H9 (cell line): ENCODE data around the gene IFNL2. TPM values are rescaled to one million over a fixed set of nuclear protein-coding genes. Genes with fewer than 3 reads are reported as not detected.
"Not testable (repeated sequence)": the region's sequence is repeated elsewhere in the genome, so short reads cannot be mapped to it uniquely, and the experiment has no call there.

Experiments
- DNase-seq: peaks from one replicate; pipeline ENCODE4 v3.0.0-alpha.2; 2017
- H2AFZ ChIP-seq: one replicate; pipeline ENCODE4 v1.6.1; 2013; ENCODE audit warnings: mild to moderate bottlenecking, low read length, control low read depth, moderate library complexity
- H2AK5ac ChIP-seq: 2 replicates; pipeline ENCODE4 v1.6.1; 2013; ENCODE audit warnings: low read length, control low read depth, mixed read lengths; ENCODE audit not compliant: insufficient read length
- H2BK120ac ChIP-seq: one replicate; pipeline ENCODE4 v1.6.1; 2013; ENCODE audit warnings: low read depth, mild to moderate bottlenecking, low read length, control low read depth, inconsistent platforms; ENCODE audit not compliant: poor library complexity, severe bottlenecking
- H2BK12ac ChIP-seq: 2 replicates; pipeline ENCODE4 v1.6.1; 2013; ENCODE audit warnings: low read length, control low read depth, mixed read lengths, low read depth; ENCODE audit not compliant: insufficient read length
- H2BK15ac ChIP-seq: 2 replicates; pipeline ENCODE4 v1.6.1; 2013; ENCODE audit warnings: low read depth, low read length, control low read depth
- H2BK20ac ChIP-seq: one replicate; pipeline ENCODE4 v1.6.1; 2013; ENCODE audit warnings: low read depth, mild to moderate bottlenecking, low read length, control low read depth, inconsistent platforms; ENCODE audit not compliant: poor library complexity, severe bottlenecking
- H2BK5ac ChIP-seq: 2 replicates; pipeline ENCODE4 v1.6.1; 2013; ENCODE audit warnings: low read length, control low read depth, mixed read lengths; ENCODE audit not compliant: insufficient read length
- H3K14ac ChIP-seq: 2 replicates; pipeline ENCODE4 v1.6.1; 2013; ENCODE audit warnings: low read length, control low read depth; ENCODE audit not compliant: insufficient read depth
- H3K18ac ChIP-seq: 2 replicates; pipeline ENCODE4 v1.6.1; 2013; ENCODE audit warnings: low read depth, mild to moderate bottlenecking, mixed read lengths, low read length, control low read depth; ENCODE audit not compliant: insufficient read length
- H3K23ac ChIP-seq: 2 replicates; pipeline ENCODE4 v1.6.1; 2013; ENCODE audit warnings: low read length, control low read depth, mixed read lengths, low read depth; ENCODE audit not compliant: insufficient read length
- H3K23me2 ChIP-seq: 2 replicates; pipeline ENCODE4 v1.6.1; 2013; ENCODE audit warnings: low read depth, mild to moderate bottlenecking, mixed read lengths, low read length, control low read depth; ENCODE audit not compliant: insufficient read length, poor library complexity, severe bottlenecking
- H3K27ac ChIP-seq: 2 replicates; pipeline ENCODE4 v1.5.1; 2013; ENCODE audit warnings: low read length, control low read depth, mixed read lengths, low read depth; ENCODE audit not compliant: insufficient read length
- H3K27me3 ChIP-seq: 2 replicates; pipeline ENCODE4 v1.6.1; 2013; ENCODE audit warnings: low read length, control low read depth, inconsistent platforms; ENCODE audit not compliant: insufficient read depth
- H3K4ac ChIP-seq: 2 replicates; pipeline ENCODE4 v1.6.1; 2013; ENCODE audit warnings: low read depth, mild to moderate bottlenecking, control low read depth, inconsistent platforms, low read length, moderate library complexity
- H3K4me1 ChIP-seq: 2 replicates; pipeline ENCODE4 v1.6.1; 2013; ENCODE audit warnings: low read length, control low read depth, inconsistent platforms; ENCODE audit not compliant: insufficient read depth
- H3K4me2 ChIP-seq: 2 replicates; pipeline ENCODE4 v1.6.1; 2013; ENCODE audit warnings: low read length, control low read depth, mixed read lengths; ENCODE audit not compliant: insufficient read length, insufficient read depth
- H3K56ac ChIP-seq: 2 replicates; pipeline ENCODE4 v1.6.1; 2013; ENCODE audit warnings: low read depth, mild to moderate bottlenecking, mixed read lengths, low read length, control low read depth; ENCODE audit not compliant: insufficient read length
- H3K79me1 ChIP-seq: 2 replicates; pipeline ENCODE4 v1.6.1; 2013; ENCODE audit warnings: low read depth, mild to moderate bottlenecking, moderate library complexity, low read length, control low read depth, inconsistent platforms; ENCODE audit not compliant: insufficient read depth, poor library complexity, severe bottlenecking
- H3K79me2 ChIP-seq: 2 replicates; pipeline ENCODE4 v1.6.1; 2013; ENCODE audit warnings: low read length, control low read depth, inconsistent platforms; ENCODE audit not compliant: insufficient read depth
- H3K9ac ChIP-seq: 2 replicates; pipeline ENCODE4 v1.6.1; 2013; ENCODE audit warnings: low read length, control low read depth, mixed read lengths; ENCODE audit not compliant: insufficient read length; ENCODE audit errors: extremely low read depth
- H3K9me3 ChIP-seq: one replicate; pipeline ENCODE4 v1.6.1; 2013; ENCODE audit warnings: low read depth, low read length, inconsistent platforms; ENCODE audit not compliant: control insufficient read depth
- H3T11ph ChIP-seq: one replicate; pipeline ENCODE4 v1.6.1; 2013; ENCODE audit warnings: mild to moderate bottlenecking, low read length, control low read depth, inconsistent platforms
- H4K20me1 ChIP-seq: one replicate; pipeline ENCODE4 v1.6.1; 2013; ENCODE audit not compliant: control insufficient read depth, insufficient read length, insufficient read depth
- H4K5ac ChIP-seq: 2 replicates; pipeline ENCODE4 v1.6.1; 2013; ENCODE audit warnings: low read depth, mild to moderate bottlenecking, mixed read lengths, low read length, control low read depth; ENCODE audit not compliant: insufficient read length
- H4K8ac ChIP-seq: replicated peaks from 2 replicates; pipeline ENCODE4 v1.6.1; 2013; ENCODE audit warnings: low read length, control low read depth, mixed read lengths, low read depth; ENCODE audit not compliant: insufficient read length
- H4K91ac ChIP-seq: 2 replicates; pipeline ENCODE4 v1.6.1; 2013; ENCODE audit warnings: low read depth, mild to moderate bottlenecking, moderate library complexity, mixed read lengths, low read length, control low read depth; ENCODE audit not compliant: insufficient read length
- H3K27ac Mint-ChIP-seq, 3 experiments: 2 replicates in 2 of 3; 3 replicates in 1 of 3; pipeline ENCODE4 v1.8.0; 2020 to 2021; ENCODE audit warnings: mixed read lengths in 3 of 3, mild to moderate bottlenecking in 1 of 3, moderate library complexity in 1 of 3
- H3K27me3 Mint-ChIP-seq: 2 replicates; pipeline ENCODE4 v1.8.0; 2021; ENCODE audit warnings: low read depth, mild to moderate bottlenecking, moderate library complexity, mixed read lengths
- H3K36me3 Mint-ChIP-seq, 3 experiments: 2 replicates in 2 of 3; 3 replicates in 1 of 3; pipeline ENCODE4 v1.8.0; 2020 to 2021; ENCODE audit warnings: low read depth in 3 of 3, mixed read lengths in 3 of 3; ENCODE audit not compliant: insufficient read depth in 1 of 3
- H3K4me1 Mint-ChIP-seq, 2 experiments: 2 replicates each; pipeline ENCODE4 v1.8.0; 2020; ENCODE audit warnings: mixed read lengths in 2 of 2
- H3K4me3 Mint-ChIP-seq, 2 experiments: 2 replicates in 1 of 2; 3 replicates in 1 of 2; pipeline ENCODE4 v1.8.0; 2020 to 2021; ENCODE audit warnings: mild to moderate bottlenecking in 2 of 2, mixed read lengths in 2 of 2, moderate library complexity in 1 of 2
- H3K9me3 Mint-ChIP-seq, 2 experiments: 2 replicates in 1 of 2; 3 replicates in 1 of 2; pipeline ENCODE4 v1.8.0; 2020; ENCODE audit warnings: mild to moderate bottlenecking in 2 of 2, mixed read lengths in 2 of 2, moderate library complexity in 1 of 2
- CTCF ChIP-seq: fragments of 200-600 bp; sonication (generic); conservative IDR thresholded peaks from 3 replicates; pipeline ENCODE4 v1.8.0; 2021; ENCODE audit warnings: antibody characterized with exemption, mild to moderate bottlenecking
- WGBS: extraction: QIAGEN DNeasy Blood & Tissue Kit; methylation state at CpG from one replicate; pipeline ENCODE4 v1.1.7; 2013; ENCODE audit warnings: missing lambda C conversion rate, low lambda C conversion rate, mixed read lengths; ENCODE audit not compliant: insufficient read length; ENCODE audit errors: extremely low coverage; 5-methylcytosine and 5-hydroxymethylcytosine counted together
- total RNA-seq: library from RNA; stranded (reverse); gene quantifications from 2 replicates; pipeline ENCODE4 v1.2.1, GENCODE V29; 2021

Gene IFNL2
- total RNA-seq, 1 experiment from 2014 or later, result not detected

DNA sequence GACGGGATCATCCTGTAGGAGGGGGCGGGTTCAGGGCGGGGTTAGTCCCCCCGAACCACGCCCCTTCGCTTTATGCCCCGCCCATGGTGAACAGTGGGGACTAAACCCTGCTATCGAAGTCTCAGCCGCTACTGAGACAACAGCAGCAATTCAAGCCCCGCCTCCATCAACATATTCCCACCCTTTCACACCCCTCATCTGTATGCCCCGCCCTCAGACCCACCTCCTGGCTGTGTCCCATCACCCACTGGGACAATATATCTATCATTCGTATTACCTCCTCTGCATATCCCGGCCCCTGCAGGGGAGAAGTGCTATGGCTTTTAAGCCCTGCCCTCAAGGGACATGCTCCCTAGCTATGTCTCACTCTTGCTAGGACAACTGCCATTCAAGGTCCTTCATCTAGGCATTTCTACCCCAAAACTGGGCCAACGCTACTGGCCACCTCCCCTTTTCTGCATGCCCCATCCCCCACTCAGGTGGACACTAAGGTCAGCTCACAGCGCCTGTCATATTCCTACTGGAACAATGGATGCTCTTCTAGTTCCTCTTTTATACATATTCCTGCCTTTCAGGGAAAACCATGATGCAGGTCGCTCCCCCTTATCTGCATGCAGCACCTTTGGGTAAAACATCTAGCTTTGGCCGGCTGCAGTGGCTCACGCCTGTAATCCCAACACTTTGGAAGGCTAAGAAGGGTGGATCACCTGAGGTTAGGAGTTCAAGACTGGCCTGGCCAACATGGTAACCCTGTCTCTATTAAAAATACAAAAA lies 40.5 kb downstream of the IFNL2 start:
- Histone ChIP-seq H3T11ph (no peak overlapping the region), H3K4ac (no peak overlapping the region), H3K9me3 (no peaks in the 10 kb centered on the region), H2BK12ac (no peak overlapping the region), H4K91ac (no peak overlapping the region), H3K4me2 (peak overlapping the region; percentile 44), H2BK120ac (no peak overlapping the region), H4K5ac (no peak overlapping the region), H3K27ac (no peak overlapping the region), H3K4me1 (peaks cover 3% of the 10 kb centered on the region; the same call in 1 of the 2 replicates), H3K9ac (no peak overlapping the region), H2BK20ac (no peak overlapping the region), H3K79me1 (no peaks in the 10 kb centered on the region), H3K18ac (no peak overlapping the region), H2AK5ac (no peak overlapping the region), H4K20me1 (no peaks in the 10 kb centered on the region), H2BK15ac (no peak overlapping the region), H3K79me2 (no peaks in the 10 kb centered on the region), H3K23me2 (peaks cover 16% of the 10 kb centered on the region), H3K14ac (no peak overlapping the region), H2BK5ac (no peak overlapping the region), H3K56ac (no peak overlapping the region), H2AFZ (no peak overlapping the region), H3K23ac (no peak overlapping the region), H3K27me3 (no peaks in the 10 kb centered on the region; the same call in 1 of the 2 replicates), H4K8ac (no peak overlapping the region)
- WGBS, result no CpG with 5 or more reads among the region's 18 CpGs
- no peaks in the 10 kb centered on the region for H3K9me3 Mint-ChIP-seq
- H3K4me3 Mint-ChIP-seq, result peak overlapping the region; percentile 66 to 79
- H3K36me3 Mint-ChIP-seq, result peaks cover 7 to 22% (median 7%) of the 10 kb centered on the region in 3 experiments; a peak in 6 of 7 replicates
- TF ChIP-seq CTCF, result no peak
- peak; percentile 96 for DNase-seq
- H3K27me3 Mint-ChIP-seq, result peaks cover 50% of the 10 kb centered on the region
- H3K4me1 Mint-ChIP-seq, result peaks cover 22 to 57% of the 10 kb centered on the region in 2 experiments
- no peak overlapping the region; a peak in 1 of 7 replicates for H3K27ac Mint-ChIP-seq

DNA sequence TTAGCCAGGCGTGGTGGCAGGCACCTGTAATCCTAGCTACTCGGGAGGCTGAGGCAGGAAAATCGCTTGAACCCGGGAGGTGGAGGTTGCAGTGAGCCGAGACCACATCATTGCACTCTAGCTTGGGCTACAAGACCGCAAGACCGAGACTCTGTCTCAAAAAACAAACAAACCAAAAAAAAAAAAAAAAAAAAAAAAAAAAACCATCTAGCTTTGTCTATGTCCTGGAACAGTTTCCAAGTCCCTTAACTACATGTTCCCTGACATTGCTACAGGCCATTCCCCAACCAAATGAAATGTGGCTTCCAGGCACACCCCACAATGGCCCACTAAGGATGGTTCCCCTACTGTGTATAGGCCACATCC lies 41.1 kb downstream of the IFNL2 start:
- not testable (repeated sequence) for H2AK5ac ChIP-seq
- H3K4me1 Mint-ChIP-seq, result peaks cover 22 to 54% of the 10 kb centered on the region in 2 experiments

More for the DNA sequence above, 41.1 kb downstream of the IFNL2 start:
- not testable (repeated sequence) for H3K18ac ChIP-seq, H3K27ac Mint-ChIP-seq, H2AFZ ChIP-seq, H3K4me2 ChIP-seq, H2BK120ac ChIP-seq, H4K5ac ChIP-seq, H3T11ph ChIP-seq, H2BK15ac ChIP-seq, H3K9me3 ChIP-seq, H3K79me2 ChIP-seq, H4K8ac ChIP-seq, H3K4me1 ChIP-seq, H3K23ac ChIP-seq, H3K14ac ChIP-seq, H4K91ac ChIP-seq, H3K56ac ChIP-seq, H4K20me1 ChIP-seq, H3K4ac ChIP-seq, H3K9me3 Mint-ChIP-seq, H2BK20ac ChIP-seq, H3K4me3 Mint-ChIP-seq, H2BK12ac ChIP-seq, H3K79me1 ChIP-seq, H3K9ac ChIP-seq, DNase-seq, H3K27me3 ChIP-seq, H2BK5ac ChIP-seq, H3K27ac ChIP-seq
- H3K23me2 ChIP-seq, result peaks cover 16% of the 10 kb centered on the region
- WGBS, result no CpG with 5 or more reads among the region's 7 CpGs
- peaks cover 45% of the 10 kb centered on the region for H3K27me3 Mint-ChIP-seq
- H3K36me3 Mint-ChIP-seq, result peaks cover 7 to 23% (median 7%) of the 10 kb centered on the region in 3 experiments; a peak in 6 of 7 replicates
